HepG2 (cell line): ENCODE measurements around the gene SCYGR5. TPM values are rescaled to one million over a fixed set of nuclear protein-coding genes. Genes with fewer than 3 reads are reported as not detected.

Source experiments
- CBX1 ChIP-seq: IDR thresholded peaks from one replicate; pipeline ENCODE4 v1.6.1; 2016; ENCODE audit warnings: antibody characterized with exemption, low read depth
- CREM ChIP-seq, 2 experiments: sonication (generic) in 1 of 2; formaldehyde crosslinking in 1 of 2; IDR thresholded peaks; 2 replicates each; pipeline versions ENCODE4 v1.4.0 to v1.6.1; 2016 to 2020; ENCODE audit warnings: antibody characterized with exemption in 1 of 2, mild to moderate bottlenecking in 1 of 2, missing genetic modification reagents in 1 of 2
- DPF2 ChIP-seq: sonication (generic); formaldehyde crosslinking; IDR thresholded peaks from 2 replicates; pipeline ENCODE4 v1.4.0; 2020; ENCODE audit warnings: mild to moderate bottlenecking, low read depth, missing genetic modification reagents, borderline replicate concordance
- ETV5 ChIP-seq: IDR thresholded peaks from 2 replicates; pipeline ENCODE4 v1.6.1; 2018; ENCODE audit warnings: missing biosample characterization, missing genetic modification reagents, inconsistent platforms, borderline replicate concordance
- HIVEP1 ChIP-seq: sonication (generic); formaldehyde crosslinking; IDR thresholded peaks from 2 replicates; pipeline ENCODE4 v1.4.0; 2020; ENCODE audit warnings: mild to moderate bottlenecking, missing genetic modification reagents
- HOXA3 ChIP-seq: sonication (generic); formaldehyde crosslinking; IDR thresholded peaks from 2 replicates; pipeline ENCODE4 v1.5.0; 2020; ENCODE audit warnings: missing genetic modification reagents
- MYC ChIP-seq: sonication (generic); formaldehyde crosslinking; IDR thresholded peaks from 2 replicates; pipeline ENCODE4 v1.9.0; 2021; ENCODE audit warnings: missing genetic modification reagents, borderline replicate concordance
- SIX1 ChIP-seq: sonication (generic); formaldehyde crosslinking; IDR thresholded peaks from 2 replicates; pipeline ENCODE4 v1.4.0; 2020; ENCODE audit warnings: missing genetic modification reagents, borderline replicate concordance
- SPEN ChIP-seq: sonication (generic); formaldehyde crosslinking; IDR thresholded peaks from 2 replicates; pipeline ENCODE4 v1.5.1; 2020; ENCODE audit warnings: low read depth, mild to moderate bottlenecking, missing genetic modification reagents
- ZIK1 ChIP-seq: sonication (generic); formaldehyde crosslinking; IDR thresholded peaks from 2 replicates; pipeline ENCODE4 v1.5.0; 2020; ENCODE audit warnings: mild to moderate bottlenecking, low read depth, missing genetic modification reagents, borderline replicate concordance
- ZNF143 ChIP-seq: sonication (generic); formaldehyde crosslinking; IDR thresholded peaks from 2 replicates; pipeline ENCODE4 v1.4.0; 2020; ENCODE audit warnings: missing genetic modification reagents
- ZNF460 ChIP-seq: sonication (generic); formaldehyde crosslinking; IDR thresholded peaks from 2 replicates; pipeline ENCODE4 v1.5.1; 2020; ENCODE audit warnings: missing genetic modification reagents, mild to moderate bottlenecking, borderline replicate concordance
- ZNF670 ChIP-seq: sonication (generic); formaldehyde crosslinking; IDR thresholded peaks from 2 replicates; pipeline ENCODE4 v1.8.0; 2022; ENCODE audit warnings: mild to moderate bottlenecking, missing genetic modification reagents, borderline replicate concordance
- ZNF879 ChIP-seq: sonication (generic); formaldehyde crosslinking; IDR thresholded peaks from 2 replicates; pipeline ENCODE4 v1.8.1; 2023; ENCODE audit warnings: missing genetic modification reagents
- polyA plus RNA-seq, 8 experiments: library from polyadenylated mRNA; depleted of rRNA in 3 of 8; stranded (reverse) in 7 of 8; unstranded in 1 of 8; fragments of >200 nt; fragmentation: Illumina TruSeq in 4 of 8; extraction: Trizol in 4 of 8; gene quantifications; 2 replicates each; pipeline versions ENCODE4 v1.2.1 to v1.2.3, GENCODE V29; 2011 to 2016; ENCODE audit warnings: low read depth in 4 of 8, missing spikeins in 1 of 8, mixed read lengths in 1 of 8; ENCODE audit not compliant: insufficient read depth in 1 of 8
- total RNA-seq, 5 experiments: library from RNA; depleted of rRNA; stranded (reverse); fragments of >200 nt; fragmentation: Illumina TruSeq; extraction: Trizol; gene quantifications; 2 replicates each; pipeline ENCODE4 v1.2.3, GENCODE V29; 2016; ENCODE audit warnings: low read depth in 1 of 5
- TF ChIP-seq, protein P1 (sequence below): IDR thresholded peaks from 2 replicates; pipeline ENCODE4 v1.6.1; 2018; ENCODE audit warnings: missing genetic modification reagents
- TF ChIP-seq, protein P2 (sequence below): sonication (generic); formaldehyde crosslinking; IDR thresholded peaks from 2 replicates; pipeline ENCODE4 v1.5.0; 2020; ENCODE audit warnings: mild to moderate bottlenecking, missing genetic modification reagents, borderline replicate concordance
- TF ChIP-seq, protein P3 (sequence below): sonication (generic); formaldehyde crosslinking; IDR thresholded peaks from 2 replicates; pipeline ENCODE4 v1.8.0; 2022; ENCODE audit warnings: missing genetic modification reagents, low read depth, mild to moderate bottlenecking, borderline replicate concordance
- TF ChIP-seq, protein P4 (sequence below): sonication (generic); formaldehyde crosslinking; conservative IDR thresholded peaks from 2 replicates; pipeline ENCODE4 v1.5.0; 2020; ENCODE audit warnings: missing genetic modification reagents
- TF ChIP-seq, protein P5 (sequence below): IDR thresholded peaks from 2 replicates; pipeline ENCODE4 v1.6.1; 2016; ENCODE audit warnings: mild to moderate bottlenecking, missing biosample characterization, missing genetic modification reagents
- TF ChIP-seq, protein P6 (sequence below), 2 experiments: sonication (generic) in 1 of 2; formaldehyde crosslinking in 1 of 2; IDR thresholded peaks; 2 replicates each; pipeline versions ENCODE4 v1.4.0 to v1.6.1; 2018 to 2020; ENCODE audit warnings: missing genetic modification reagents in 2 of 2, borderline replicate concordance in 1 of 2, low read depth in 1 of 2, mild to moderate bottlenecking in 1 of 2, missing biosample characterization in 1 of 2

SCYGR5 gene
- total and polyA plus RNA-seq, 2 of the 13 experiments (the other 11 are each of a cell fraction or from before 2014, with no cell fraction given) = not detected

DNA sequence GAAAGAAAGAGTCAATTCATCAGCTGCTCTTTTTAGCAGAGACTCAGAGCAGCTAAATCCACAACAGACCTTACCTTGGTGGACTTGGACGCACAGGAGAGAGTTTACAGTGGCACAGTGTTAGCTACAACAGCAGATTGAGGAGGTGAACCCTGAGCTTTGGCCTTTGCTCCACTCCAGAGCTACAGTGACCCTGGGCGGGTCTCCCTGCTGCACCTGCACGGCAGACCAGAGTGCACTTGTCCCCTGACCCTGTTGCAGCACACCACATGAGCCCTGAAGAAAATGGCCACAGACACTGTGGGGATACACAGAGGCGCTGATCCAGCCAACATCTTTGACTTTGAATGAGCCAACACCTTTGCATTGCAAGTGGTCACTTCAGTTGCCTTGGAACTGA, 40.3 kb downstream of the SCYGR5 start (continued):
- TF ChIP-seq MYC (CRISPR knock-in tag) = peak; percentile 61; the same call in 1 of the 2 replicates
- TF ChIP-seq, protein P1, sequence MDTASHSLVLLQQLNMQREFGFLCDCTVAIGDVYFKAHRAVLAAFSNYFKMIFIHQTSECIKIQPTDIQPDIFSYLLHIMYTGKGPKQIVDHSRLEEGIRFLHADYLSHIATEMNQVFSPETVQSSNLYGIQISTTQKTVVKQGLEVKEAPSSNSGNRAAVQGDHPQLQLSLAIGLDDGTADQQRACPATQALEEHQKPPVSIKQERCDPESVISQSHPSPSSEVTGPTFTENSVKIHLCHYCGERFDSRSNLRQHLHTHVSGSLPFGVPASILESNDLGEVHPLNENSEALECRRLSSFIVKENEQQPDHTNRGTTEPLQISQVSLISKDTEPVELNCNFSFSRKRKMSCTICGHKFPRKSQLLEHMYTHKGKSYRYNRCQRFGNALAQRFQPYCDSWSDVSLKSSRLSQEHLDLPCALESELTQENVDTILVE (CRISPR knock-in tag) = no peak
- TF ChIP-seq CREM (IDR thresholded peaks at IDR 0.05) = peak; percentile 28; the same call in 1 of the 2 replicates
- TF ChIP-seq CREM (CRISPR knock-in tag; IDR thresholded peaks at IDR 0.05) = no peak
- TF ChIP-seq ETV5 (CRISPR knock-in tag) = no peak; the same call in 1 of the 2 replicates
- no peak; the same call in 1 of the 2 replicates for TF ChIP-seq ZNF460 (CRISPR knock-in tag)
- TF ChIP-seq ZNF670 (CRISPR knock-in tag) = peak; percentile 96
- TF ChIP-seq ZNF879 = no peak
- peak; percentile 78; the same call in 1 of the 2 replicates for TF ChIP-seq HOXA3
- TF ChIP-seq, protein P2, sequence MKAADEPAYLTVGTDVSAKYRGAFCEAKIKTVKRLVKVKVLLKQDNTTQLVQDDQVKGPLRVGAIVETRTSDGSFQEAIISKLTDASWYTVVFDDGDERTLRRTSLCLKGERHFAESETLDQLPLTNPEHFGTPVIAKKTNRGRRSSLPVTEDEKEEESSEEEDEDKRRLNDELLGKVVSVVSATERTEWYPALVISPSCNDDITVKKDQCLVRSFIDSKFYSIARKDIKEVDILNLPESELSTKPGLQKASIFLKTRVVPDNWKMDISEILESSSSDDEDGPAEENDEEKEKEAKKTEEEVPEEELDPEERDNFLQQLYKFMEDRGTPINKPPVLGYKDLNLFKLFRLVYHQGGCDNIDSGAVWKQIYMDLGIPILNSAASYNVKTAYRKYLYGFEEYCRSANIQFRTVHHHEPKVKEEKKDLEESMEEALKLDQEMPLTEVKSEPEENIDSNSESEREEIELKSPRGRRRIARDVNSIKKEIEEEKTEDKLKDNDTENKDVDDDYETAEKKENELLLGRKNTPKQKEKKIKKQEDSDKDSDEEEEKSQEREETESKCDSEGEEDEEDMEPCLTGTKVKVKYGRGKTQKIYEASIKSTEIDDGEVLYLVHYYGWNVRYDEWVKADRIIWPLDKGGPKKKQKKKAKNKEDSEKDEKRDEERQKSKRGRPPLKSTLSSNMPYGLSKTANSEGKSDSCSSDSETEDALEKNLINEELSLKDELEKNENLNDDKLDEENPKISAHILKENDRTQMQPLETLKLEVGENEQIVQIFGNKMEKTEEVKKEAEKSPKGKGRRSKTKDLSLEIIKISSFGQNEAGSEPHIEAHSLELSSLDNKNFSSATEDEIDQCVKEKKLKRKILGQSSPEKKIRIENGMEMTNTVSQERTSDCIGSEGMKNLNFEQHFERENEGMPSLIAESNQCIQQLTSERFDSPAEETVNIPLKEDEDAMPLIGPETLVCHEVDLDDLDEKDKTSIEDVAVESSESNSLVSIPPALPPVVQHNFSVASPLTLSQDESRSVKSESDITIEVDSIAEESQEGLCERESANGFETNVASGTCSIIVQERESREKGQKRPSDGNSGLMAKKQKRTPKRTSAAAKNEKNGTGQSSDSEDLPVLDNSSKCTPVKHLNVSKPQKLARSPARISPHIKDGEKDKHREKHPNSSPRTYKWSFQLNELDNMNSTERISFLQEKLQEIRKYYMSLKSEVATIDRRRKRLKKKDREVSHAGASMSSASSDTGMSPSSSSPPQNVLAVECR (CRISPR knock-in tag) = peak; percentile 60; the same call in 1 of the 2 replicates
- TF ChIP-seq, protein P3, sequence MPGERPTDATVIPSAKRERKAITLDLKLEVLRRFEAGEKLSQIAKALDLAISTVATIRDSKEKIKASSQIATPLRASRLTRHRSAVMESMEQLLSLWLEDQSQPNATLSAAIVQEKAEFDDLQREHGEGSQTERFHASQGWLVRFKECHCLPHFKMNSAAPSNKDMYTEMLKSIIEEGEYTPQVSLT (CRISPR knock-in tag) = no peak
- no peak for TF ChIP-seq SIX1 (CRISPR knock-in tag)
- no peak for TF ChIP-seq HIVEP1 (CRISPR knock-in tag)
- TF ChIP-seq, protein P4, sequence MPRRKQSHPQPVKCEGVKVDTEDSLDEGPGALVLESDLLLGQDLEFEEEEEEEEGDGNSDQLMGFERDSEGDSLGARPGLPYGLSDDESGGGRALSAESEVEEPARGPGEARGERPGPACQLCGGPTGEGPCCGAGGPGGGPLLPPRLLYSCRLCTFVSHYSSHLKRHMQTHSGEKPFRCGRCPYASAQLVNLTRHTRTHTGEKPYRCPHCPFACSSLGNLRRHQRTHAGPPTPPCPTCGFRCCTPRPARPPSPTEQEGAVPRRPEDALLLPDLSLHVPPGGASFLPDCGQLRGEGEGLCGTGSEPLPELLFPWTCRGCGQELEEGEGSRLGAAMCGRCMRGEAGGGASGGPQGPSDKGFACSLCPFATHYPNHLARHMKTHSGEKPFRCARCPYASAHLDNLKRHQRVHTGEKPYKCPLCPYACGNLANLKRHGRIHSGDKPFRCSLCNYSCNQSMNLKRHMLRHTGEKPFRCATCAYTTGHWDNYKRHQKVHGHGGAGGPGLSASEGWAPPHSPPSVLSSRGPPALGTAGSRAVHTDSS (CRISPR knock-in tag) = no peak
- TF ChIP-seq, protein P5, sequence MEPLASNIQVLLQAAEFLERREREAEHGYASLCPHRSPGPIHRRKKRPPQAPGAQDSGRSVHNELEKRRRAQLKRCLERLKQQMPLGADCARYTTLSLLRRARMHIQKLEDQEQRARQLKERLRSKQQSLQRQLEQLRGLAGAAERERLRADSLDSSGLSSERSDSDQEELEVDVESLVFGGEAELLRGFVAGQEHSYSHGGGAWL (CRISPR knock-in tag) = no peak
- no peak for TF ChIP-seq ZNF143 (CRISPR knock-in tag)
- no peak for TF ChIP-seq ZIK1
- TF ChIP-seq DPF2 (CRISPR knock-in tag) = 0 out of 2 replicates have a peak, but pooled peaks have one; percentile 39
- TF ChIP-seq CBX1 = no peak
- TF ChIP-seq, protein P6, sequence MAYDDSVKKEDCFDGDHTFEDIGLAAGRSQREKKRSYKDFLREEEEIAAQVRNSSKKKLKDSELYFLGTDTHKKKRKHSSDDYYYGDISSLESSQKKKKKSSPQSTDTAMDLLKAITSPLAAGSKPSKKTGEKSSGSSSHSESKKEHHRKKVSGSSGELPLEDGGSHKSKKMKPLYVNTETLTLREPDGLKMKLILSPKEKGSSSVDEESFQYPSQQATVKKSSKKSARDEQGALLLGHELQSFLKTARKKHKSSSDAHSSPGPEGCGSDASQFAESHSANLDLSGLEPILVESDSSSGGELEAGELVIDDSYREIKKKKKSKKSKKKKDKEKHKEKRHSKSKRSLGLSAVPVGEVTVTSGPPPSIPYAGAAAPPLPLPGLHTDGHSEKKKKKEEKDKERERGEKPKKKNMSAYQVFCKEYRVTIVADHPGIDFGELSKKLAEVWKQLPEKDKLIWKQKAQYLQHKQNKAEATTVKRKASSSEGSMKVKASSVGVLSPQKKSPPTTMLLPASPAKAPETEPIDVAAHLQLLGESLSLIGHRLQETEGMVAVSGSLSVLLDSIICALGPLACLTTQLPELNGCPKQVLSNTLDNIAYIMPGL (CRISPR knock-in tag; IDR thresholded peaks at IDR 0.05; ENCODE audit: borderline replicate concordance in 1 of 2, low read depth in 1 of 2) = peak in 1 of 2 experiments; percentile 35; a peak in 1 of 4 replicates
- TF ChIP-seq SPEN = peak; percentile 73
